Left forelimb (tissue), 1 donor: Measurements from ENCODE around the gene ERBB4.
"Not testable (repeated sequence)": the region's sequence is repeated elsewhere in the genome, so short reads cannot be mapped to it uniquely, and the experiment has no call there.

Experiments
- DNase-seq: peaks from one replicate; pipeline ENCODE4 v3.0.0-alpha.2; 2018; ENCODE audit warnings: low spot score

The ERBB4 gene

DNA sequence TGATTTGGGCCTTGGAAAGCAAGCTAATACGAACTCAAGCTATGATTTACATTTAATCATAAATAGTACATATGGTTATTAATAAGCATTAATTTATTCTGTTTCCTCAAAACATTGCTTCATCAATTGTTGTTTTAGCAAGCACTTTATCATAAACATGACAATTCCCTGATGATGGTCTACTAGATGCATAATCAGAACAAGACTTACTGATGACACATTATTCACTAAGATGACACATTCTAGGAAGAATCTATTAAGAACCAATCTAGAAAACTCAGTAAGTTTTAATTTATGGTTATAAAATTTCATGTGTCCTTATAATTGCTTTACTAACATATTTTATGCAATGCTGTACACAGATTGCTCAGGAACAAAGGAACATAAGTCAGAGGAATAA is 815.2 kb downstream of the ERBB4 start:
- no peak for DNase-seq

DNA sequence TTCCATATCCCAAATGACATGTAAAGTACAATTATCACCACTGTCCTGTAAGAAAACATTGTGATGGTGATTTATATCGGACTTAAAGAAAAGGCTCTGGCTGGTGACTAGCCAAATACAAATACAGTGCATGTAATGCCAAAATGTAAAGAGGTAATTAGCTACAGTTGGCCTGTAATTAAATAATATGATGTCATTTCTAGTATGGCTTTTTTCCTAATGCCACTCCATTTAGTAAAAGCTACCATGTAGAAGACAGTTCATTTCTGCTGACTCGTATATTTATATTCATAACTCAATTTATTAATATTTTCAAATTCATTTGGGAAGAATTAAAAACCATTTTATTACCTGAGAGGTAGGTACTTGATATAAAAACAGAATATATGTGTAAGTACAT is 815.7 kb downstream of the ERBB4 start:
- DNase-seq, result no peak

GRCh38 chr2:211721874-211722273 is 816.7 kb downstream of the ERBB4 start:
- not testable (repeated sequence) for DNase-seq

DNA sequence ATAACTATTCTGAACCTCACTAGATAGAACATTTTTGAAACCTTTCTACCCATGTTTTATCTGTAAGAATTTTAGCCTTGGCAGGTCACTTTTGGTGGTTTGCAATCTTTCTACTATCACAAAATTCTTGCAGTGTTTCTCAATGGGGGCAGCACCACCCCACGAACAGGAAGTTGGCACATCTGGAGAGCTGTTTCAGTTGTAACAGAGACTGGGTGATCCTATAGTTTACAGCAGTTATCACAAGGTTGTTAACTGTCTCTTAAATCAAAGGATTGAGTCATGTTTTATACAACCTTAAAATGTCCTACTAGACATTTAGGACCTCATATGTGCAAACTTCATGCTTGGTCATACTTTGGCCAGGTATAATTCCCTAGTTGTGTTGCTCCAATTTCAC is 829.2 kb downstream of the ERBB4 start:
- DNase-seq, result no peak

DNA sequence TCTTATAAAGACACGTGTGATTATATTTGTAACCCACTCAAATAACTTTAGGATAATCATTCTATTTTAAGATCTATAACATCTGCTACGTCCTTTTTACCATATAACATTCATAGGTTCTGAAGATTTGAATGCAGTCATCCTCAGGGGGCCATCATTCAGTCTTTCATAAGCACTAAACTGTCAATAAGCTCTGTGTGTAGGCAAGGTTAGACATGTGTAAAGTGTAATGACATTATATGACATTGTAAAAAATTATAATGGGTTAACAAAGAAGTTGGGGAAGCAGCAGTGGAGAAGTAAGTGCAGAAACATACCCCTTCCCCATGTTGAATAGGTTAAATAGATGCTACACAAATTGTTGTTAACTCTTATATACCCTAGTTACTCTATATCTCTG is 845.9 kb downstream of the ERBB4 start:
- DNase-seq, result no peak

GRCh38 chr2:211690736-211691135 is 847.9 kb downstream of the ERBB4 start:
- DNase-seq, result no peak

GRCh38 chr2:211688196-211688595 is 850.4 kb downstream of the ERBB4 start:
- DNase-seq, result no peak

GRCh38 chr2:211674715-211675114 is 863.9 kb downstream of the ERBB4 start:
- no peak for DNase-seq

GRCh38 chr2:211673133-211673905 is 865.3 kb downstream of the ERBB4 start:
- no peak for DNase-seq

DNA sequence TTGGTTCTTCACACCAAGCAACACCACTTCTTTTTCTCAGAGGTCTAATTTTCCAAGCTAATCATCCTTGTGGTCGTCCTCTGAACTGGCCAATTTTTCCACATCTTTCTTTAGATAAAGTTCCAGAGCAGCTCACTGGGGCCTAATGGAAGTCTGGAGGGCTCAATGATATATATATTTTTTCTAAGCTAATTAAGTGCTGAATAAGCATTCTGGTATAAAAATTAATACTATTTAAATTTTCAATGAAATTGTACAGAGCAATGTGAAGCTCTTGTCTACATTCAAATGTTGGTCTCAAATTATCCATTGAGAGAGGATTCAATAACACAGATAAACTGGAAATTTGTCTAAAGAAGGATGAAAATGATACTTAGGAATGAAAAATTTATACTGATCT is 866.6 kb downstream of the ERBB4 start:
- DNase-seq, result no peak

DNA sequence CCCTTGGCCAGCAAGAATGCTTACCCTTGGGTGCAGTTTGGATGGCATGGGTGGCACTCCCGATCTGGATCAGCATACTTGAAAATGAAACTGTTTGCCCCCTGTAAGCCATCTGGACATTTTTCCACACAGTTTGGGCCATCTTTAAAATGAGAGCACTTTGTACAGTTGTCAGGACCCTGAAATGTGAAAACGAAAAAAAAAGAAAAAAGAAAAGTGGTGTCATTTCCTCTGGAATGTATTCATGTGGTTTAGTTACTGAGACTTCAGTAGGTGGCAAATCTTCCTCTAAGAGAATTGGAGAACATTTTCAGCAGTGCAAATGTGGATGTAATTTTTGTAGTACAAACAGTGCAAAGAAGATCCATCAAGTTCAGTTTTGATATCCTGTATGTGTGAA is 873.3 kb downstream of the ERBB4 start:
- no peak for DNase-seq

DNA sequence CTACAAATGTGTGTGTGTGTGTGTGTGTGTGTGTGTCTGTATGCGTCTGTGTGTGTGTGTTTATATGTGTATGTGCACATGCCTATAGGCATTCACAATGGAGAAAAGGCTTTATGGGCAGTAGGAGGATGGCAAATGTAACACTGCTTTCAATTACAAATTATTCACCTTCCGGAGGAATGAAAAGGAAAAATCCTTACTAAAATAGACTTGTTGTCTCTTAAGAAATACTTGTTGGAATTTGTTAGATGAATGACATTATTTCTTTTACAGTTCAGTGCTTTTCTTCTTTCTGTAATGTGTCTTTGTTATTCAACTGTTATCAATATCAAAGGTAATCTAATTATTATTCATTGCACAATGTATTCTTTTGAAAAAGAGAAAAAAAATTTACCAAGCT is 874.3 kb downstream of the ERBB4 start:
- no peak for DNase-seq

DNA sequence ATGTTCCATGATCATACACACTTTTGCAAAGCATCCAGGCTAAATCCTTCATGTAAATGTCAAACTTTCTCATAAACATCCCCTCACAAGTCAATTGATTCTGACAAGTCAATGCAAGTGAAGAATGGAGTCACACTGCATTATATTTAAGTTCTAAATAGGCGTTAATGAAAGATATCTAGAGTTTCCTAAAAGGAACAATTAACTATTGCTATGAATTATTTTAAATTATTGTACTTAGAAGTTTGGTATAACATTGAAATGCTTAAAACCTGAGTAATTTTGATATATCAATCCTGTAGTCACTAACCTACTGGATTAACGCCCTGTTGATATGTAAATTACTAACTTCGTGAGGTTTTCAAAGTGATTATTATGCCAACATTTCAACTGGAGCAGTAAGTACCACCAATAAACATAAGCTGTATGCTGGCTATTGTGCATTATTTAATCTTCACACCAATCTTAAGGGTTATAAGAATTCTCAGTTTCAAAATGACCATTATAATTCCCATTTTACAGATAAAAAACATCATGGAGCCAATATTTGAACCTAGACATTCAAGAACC is 884.3 kb downstream of the ERBB4 start:
- no peak for DNase-seq

DNA sequence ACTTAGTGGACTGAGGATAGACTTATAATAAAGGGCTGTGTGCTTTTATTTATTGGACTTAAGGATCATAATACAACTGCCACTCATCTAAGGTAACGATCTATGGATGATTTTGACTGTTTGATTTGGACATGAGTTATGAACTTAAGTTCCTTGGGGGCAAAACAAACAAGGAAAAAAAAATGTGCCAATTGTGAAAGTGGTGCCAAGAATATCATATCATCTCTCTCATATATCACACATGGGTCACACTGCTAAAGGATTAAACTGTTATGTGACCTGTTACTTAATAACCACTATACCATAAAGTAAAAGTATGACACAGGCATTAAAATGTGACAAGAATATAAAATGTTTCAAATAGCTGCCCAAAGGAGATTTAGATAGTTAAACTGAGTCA is 886.3 kb downstream of the ERBB4 start:
- DNase-seq, result no peak

DNA sequence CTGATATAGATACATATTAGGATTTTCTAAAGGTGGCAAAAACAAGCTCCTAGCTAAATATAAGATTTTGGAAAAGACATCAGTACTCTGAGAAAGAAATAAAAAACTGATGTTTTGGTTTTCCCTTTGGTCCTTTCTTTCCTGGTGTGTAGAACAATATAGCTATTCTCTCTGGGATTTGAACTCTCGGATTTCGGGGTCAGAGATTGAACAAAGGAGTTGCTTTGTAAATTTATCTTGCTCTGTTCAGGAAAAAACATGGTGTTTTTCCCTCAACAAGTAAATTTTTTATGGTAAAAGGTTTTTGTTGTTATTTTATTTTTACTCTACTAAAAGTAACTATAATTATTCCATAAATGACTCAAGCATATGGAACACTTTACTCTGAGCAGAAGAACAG is 889.3 kb downstream of the ERBB4 start:
- no peak for DNase-seq

GRCh38 chr2:211631503-211631902 is 907.1 kb downstream of the ERBB4 start:
- no peak for DNase-seq

- DNase-seq, result no peak
These were observed 915.5 kb downstream of the ERBB4 start for GRCh38 chr2:211623096-211623495.

DNA sequence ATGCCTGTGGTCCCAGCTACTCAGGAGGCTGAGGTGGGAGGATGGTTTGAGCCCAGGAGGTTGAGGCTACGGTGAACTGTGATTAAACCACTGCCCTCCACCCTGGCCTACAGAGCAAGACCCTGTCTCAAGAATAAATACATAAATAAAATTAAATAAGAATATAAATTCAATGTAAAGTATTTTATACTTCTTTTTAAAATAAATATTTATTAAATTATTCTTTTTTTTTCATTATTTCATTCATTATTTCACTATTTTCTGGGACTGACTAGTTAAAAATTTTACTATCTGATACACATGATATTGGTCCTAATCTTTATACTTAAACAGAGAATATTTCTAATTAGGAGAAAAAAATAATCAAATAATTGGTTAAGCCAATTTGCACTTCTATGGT is 917.6 kb downstream of the ERBB4 start:
- no peak for DNase-seq

GRCh38 chr2:211617803-211618202 is 920.8 kb downstream of the ERBB4 start:
- DNase-seq, result no peak

GRCh38 chr2:211611621-211612020 is 927.0 kb downstream of the ERBB4 start:
- no peak for DNase-seq

DNA sequence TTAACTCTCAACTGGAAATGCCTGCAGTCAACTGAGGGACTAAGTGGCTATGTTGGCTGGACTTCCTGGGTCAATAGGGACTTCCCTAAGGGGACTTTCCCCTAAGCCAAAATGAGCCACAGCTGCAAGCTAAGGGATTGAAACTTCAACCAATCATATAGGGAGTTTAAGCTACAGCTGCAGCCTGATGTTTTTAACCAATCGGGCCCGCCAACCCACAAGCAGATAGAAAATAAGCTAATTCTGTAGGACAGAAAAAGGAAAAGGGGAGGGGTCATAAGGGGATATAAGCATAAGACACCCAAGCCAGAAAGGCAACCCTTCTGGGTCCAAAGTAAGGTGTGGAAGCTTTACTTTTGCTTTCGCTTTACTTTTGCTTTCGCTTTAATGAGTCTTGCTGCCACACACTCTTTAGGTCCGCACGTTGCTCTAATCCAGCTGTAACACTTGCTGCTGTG is 927.5 kb downstream of the ERBB4 start:
- no peak for DNase-seq

- DNase-seq, result no peak
These were observed 929.5 kb downstream of the ERBB4 start for GRCh38 chr2:211609127-211609526.

GRCh38 chr2:211599146-211599545 is 939.5 kb downstream of the ERBB4 start:
- no peak for DNase-seq

DNA sequence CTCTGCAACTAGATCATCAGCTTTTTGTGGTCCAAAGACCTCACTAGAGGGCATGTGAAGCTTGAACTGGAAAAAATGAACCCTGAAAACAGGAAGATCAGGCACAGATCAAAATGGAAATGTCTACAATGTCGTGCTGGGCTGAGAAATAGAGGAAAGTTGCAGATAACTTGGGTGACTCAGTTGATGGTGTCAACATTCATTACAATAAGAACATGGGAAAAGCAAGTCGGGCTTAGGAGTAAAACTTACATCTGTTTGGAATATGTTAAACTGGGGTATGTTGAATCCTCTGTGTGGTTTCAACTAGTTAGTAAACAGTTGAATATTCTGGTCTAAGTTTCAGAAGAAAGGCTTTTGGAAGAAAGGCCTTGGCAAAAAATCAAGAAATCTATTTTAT is 940.4 kb downstream of the ERBB4 start:
- no peak for DNase-seq
